OCI-LY3 (cell line): ENCODE results near the gene DNAI2.

ENCODE experiments used
- H2AFZ ChIP-seq: fragments of 200-600, 300-600 bp; shearing (Covaris generic); 2 replicates; pipeline ENCODE4 v1.6.0; 2014; ENCODE audit warnings: antibody characterized with exemption, low read depth, low read length
- H3K27ac ChIP-seq: fragments of 200-600, 300-600 bp; sonication (generic); 2 replicates; pipeline ENCODE4 v1.5.1; 2014; ENCODE audit warnings: mild to moderate bottlenecking, low read length, moderate library complexity, mixed read lengths
- H3K27me3 ChIP-seq: fragments of 200-600, 300-600 bp; sonication (generic); 2 replicates; pipeline ENCODE4 v1.6.1; 2014; ENCODE audit warnings: low read depth, low read length, mixed read lengths
- H3K36me3 ChIP-seq: fragments of 200-600, 300-600 bp; sonication (generic); replicated peaks from 2 replicates; pipeline ENCODE3; 2014; ENCODE audit warnings: low read depth, low read length, mixed read lengths
- H3K4me1 ChIP-seq: fragments of 300-600, 200-600 bp; sonication (generic); 2 replicates; pipeline ENCODE4 v1.6.1; 2014; ENCODE audit warnings: low read length, mixed read lengths
- H3K4me2 ChIP-seq: fragments of 200-600, 300-600 bp; sonication (generic); 2 replicates; pipeline ENCODE4 v1.6.1; 2014; ENCODE audit warnings: low read length, mixed read lengths
- H3K4me3 ChIP-seq: fragments of 300-600, 200-600 bp; sonication (generic); 2 replicates; pipeline ENCODE4 v1.5.1; 2014; ENCODE audit warnings: antibody characterized with exemption, mild to moderate bottlenecking, low read length, moderate library complexity
- H3K79me2 ChIP-seq: fragments of 300-600, 200-600 bp; shearing (Covaris generic); 2 replicates; pipeline ENCODE4 v1.6.1; 2014; ENCODE audit warnings: mild to moderate bottlenecking, low read length, mixed read lengths
- H3K9ac ChIP-seq: fragments of 300-600, 200-600 bp; shearing (Covaris generic); 2 replicates; pipeline ENCODE4 v1.6.0; 2014; ENCODE audit warnings: mild to moderate bottlenecking, low read length, moderate library complexity
- H3K9me3 ChIP-seq: fragments of 200-600, 300-600 bp; shearing (Covaris generic); 2 replicates; pipeline ENCODE4 v1.6.1; 2014; ENCODE audit warnings: low read length, mixed read lengths; ENCODE audit not compliant: insufficient read depth
- H4K20me1 ChIP-seq: fragments of 200-600, 300-600 bp; sonication (generic); 2 replicates; pipeline ENCODE4 v1.6.1; 2016; ENCODE audit warnings: low read length, mixed read lengths; ENCODE audit not compliant: insufficient read depth
- EZH2phosphoT487 ChIP-seq: fragments of 200-600 bp; shearing (Covaris generic); IDR thresholded peaks from 2 replicates; pipeline ENCODE4 v1.6.1; 2018; ENCODE audit warnings: antibody characterized with exemption, mixed run types, low read depth
- TF ChIP-seq, protein P1 (sequence below): fragments of 200-600, 300-600 bp; sonication (generic); IDR thresholded peaks from 2 replicates; pipeline ENCODE4 v1.5.1; 2014; ENCODE audit warnings: antibody characterized with exemption, low read length, low read depth

The DNAI2 gene

DNA sequence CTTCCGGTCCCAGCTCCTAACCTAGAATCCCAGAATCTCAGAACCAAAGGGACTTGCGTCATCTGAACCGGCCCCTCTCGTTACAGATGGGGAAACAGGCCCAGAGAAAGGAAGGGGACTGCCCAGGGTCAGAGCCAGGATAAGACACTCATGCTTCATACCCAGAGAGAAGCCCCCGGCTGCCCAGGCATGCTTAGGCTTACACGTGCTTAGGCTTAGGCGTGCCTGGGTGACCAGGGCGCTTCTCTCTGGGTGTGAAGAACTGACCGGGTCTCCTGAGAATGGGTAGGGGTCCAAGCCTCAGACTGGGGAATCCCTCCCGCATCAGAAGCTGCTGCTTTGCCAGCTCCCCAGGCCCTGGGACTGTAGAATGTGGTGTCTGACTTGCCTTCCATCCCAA lies 29.9 kb upstream of the DNAI2 start:
- Histone ChIP-seq H3K9me3 (no peaks in the 10 kb centered on the region), H3K27ac (no peak overlapping the region), H3K9ac (no peak overlapping the region), H2AFZ (no peak overlapping the region), H3K4me1 (no peaks in the 10 kb centered on the region), H3K4me3 (no peak overlapping the region), H3K36me3 (peaks cover 3% of the 10 kb centered on the region), H4K20me1 (no peaks in the 10 kb centered on the region), H3K27me3 (no peaks in the 10 kb centered on the region), H3K4me2 (no peak overlapping the region), H3K79me2 (no peaks in the 10 kb centered on the region)
- TF ChIP-seq, protein P1, sequence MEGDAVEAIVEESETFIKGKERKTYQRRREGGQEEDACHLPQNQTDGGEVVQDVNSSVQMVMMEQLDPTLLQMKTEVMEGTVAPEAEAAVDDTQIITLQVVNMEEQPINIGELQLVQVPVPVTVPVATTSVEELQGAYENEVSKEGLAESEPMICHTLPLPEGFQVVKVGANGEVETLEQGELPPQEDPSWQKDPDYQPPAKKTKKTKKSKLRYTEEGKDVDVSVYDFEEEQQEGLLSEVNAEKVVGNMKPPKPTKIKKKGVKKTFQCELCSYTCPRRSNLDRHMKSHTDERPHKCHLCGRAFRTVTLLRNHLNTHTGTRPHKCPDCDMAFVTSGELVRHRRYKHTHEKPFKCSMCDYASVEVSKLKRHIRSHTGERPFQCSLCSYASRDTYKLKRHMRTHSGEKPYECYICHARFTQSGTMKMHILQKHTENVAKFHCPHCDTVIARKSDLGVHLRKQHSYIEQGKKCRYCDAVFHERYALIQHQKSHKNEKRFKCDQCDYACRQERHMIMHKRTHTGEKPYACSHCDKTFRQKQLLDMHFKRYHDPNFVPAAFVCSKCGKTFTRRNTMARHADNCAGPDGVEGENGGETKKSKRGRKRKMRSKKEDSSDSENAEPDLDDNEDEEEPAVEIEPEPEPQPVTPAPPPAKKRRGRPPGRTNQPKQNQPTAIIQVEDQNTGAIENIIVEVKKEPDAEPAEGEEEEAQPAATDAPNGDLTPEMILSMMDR = no peak
- no peak for TF ChIP-seq EZH2phosphoT487

DNA sequence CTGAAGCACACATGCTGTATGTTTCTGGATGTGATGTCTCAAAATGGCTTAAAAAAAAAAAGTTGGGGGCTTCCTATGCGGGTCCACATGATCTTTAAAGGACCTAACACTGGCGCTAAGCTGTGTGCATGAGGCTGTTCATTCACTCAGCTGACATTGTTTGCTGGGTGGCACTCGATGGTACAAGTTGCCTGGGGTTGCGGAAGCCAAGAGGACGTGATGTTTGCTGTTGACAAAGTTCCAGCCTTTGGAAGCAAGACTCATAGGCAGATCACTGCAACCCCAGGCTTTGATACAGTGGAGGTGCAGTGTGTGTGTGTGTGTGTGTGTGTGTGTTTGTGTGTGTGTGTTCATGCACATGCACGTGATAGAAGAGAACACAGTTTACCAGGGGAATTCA lies 29.5 kb upstream of the DNAI2 start:
- no peaks in the 10 kb centered on the region for H3K79me2 ChIP-seq
- no peak overlapping the region for H3K27ac ChIP-seq
- H2AFZ ChIP-seq = no peak overlapping the region
- no peaks in the 10 kb centered on the region for H3K27me3 ChIP-seq
- H3K4me2 ChIP-seq = no peak overlapping the region
- no peak overlapping the region for H3K4me3 ChIP-seq
- H3K36me3 ChIP-seq = peaks cover 3% of the 10 kb centered on the region
- H3K9me3 ChIP-seq = no peaks in the 10 kb centered on the region
- H3K9ac ChIP-seq = no peak overlapping the region
- no peak for TF ChIP-seq EZH2phosphoT487
- TF ChIP-seq, protein P1 = no peak
- H3K4me1 ChIP-seq = no peaks in the 10 kb centered on the region
- no peaks in the 10 kb centered on the region for H4K20me1 ChIP-seq

DNA sequence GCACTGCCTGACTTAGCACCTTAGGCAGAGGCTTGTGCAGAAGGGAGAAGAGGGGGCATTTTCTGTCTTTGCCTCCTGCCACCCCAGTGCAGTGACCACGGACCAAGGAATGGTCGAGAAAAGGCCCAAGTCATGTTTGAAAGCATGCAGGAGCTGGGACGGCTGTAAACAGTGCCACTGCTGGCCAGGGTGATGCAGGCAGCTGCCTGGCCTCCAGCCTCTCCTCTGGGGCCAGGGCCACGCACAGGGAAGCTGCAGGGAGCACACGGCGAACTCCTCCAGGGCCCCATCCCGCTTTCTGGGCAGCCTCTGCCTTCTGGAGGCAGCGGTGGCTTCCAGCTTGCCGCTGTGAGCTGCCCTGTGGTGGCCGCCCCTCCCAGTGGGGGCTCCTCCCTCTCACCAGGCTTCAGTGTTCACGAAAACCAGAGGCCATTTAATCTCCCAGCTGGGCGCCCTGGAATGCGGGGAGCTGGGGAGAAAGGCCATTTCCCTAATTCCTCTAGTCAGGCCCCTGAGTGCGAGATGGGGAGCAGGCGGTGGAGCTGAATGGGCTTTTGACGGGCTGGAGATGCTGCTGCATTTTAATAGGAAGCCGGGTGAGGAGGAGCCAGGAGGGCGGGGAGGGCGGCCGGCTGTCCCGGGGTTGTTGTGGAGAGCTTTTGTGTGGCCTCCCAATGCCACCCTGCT lies 28.7 kb upstream of the DNAI2 start:
- H3K9ac ChIP-seq = no peak overlapping the region
- no peaks in the 10 kb centered on the region for H3K9me3 ChIP-seq
- TF ChIP-seq, protein P1 = no peak
- TF ChIP-seq EZH2phosphoT487 = no peak
- no peaks in the 10 kb centered on the region for H4K20me1 ChIP-seq
- H3K27ac ChIP-seq = no peak overlapping the region
- H3K36me3 ChIP-seq = peaks cover 3% of the 10 kb centered on the region
- no peak overlapping the region for H3K4me3 ChIP-seq
- no peak overlapping the region for H3K4me2 ChIP-seq
- H3K4me1 ChIP-seq = no peaks in the 10 kb centered on the region
- no peaks in the 10 kb centered on the region for H3K27me3 ChIP-seq
- no peaks in the 10 kb centered on the region for H3K79me2 ChIP-seq
- no peak overlapping the region for H2AFZ ChIP-seq

DNA sequence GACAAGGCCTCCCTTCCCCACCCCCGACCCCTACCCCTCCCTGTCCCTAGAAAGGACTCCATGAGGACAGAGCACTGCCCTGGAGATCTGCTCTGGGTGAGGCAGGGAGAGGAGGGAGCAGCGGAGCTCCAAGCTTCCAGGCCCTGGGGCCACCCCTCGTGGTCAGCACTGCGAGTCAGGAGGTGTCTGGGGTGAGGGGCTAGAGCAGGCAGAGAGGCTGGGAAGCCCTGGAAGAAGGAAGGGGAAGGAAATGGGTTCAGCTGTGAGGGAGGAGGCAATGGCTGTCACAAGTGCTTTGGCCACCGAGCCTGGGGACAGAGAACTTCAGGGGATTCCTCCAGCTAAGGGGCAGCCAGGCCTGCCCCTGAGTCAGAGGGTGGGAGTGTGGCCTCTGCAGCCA lies 28.2 kb upstream of the DNAI2 start:
- H3K4me1 ChIP-seq = no peaks in the 10 kb centered on the region
- no peak overlapping the region for H3K27ac ChIP-seq
- no peak overlapping the region for H2AFZ ChIP-seq
- H3K79me2 ChIP-seq = no peaks in the 10 kb centered on the region
- H3K9me3 ChIP-seq = no peaks in the 10 kb centered on the region
- no peaks in the 10 kb centered on the region for H3K27me3 ChIP-seq
- no peak overlapping the region for H3K4me2 ChIP-seq
- H3K36me3 ChIP-seq = peaks cover 3% of the 10 kb centered on the region
- no peaks in the 10 kb centered on the region for H4K20me1 ChIP-seq
- TF ChIP-seq EZH2phosphoT487 = no peak
- TF ChIP-seq, protein P1 = no peak
- H3K4me3 ChIP-seq = no peak overlapping the region
- no peak overlapping the region for H3K9ac ChIP-seq
